Upper lobe of left lung (tissue), 6 donors: Measurements from ENCODE around the gene ADAMTS7. TPM values are rescaled to one million over a fixed set of nuclear protein-coding genes. Genes with fewer than 3 reads are reported as not detected.

Experiments
- ATAC-seq, 2 donors: fragments of 200-7000 bp; cut with Tn5 transposase; one replicate each; pipeline ENCODE4 v1.9.1; 2022; ENCODE audit warnings: mild to moderate bottlenecking in 2 of 2, moderate library complexity in 2 of 2; ENCODE audit not compliant: low FRiP score in 2 of 2
- DNase-seq, 2 donors: peaks; one replicate each; pipeline ENCODE4 v3.0.0-alpha.2; 2019 to 2020
- H3K27ac ChIP-seq, 4 donors: fragments of 200-600 bp; sonication (generic); one replicate each; pipeline ENCODE4 v1.5.1; 2016 to 2019
- H3K27me3 ChIP-seq, 4 donors: fragments of 200-600 bp; sonication (generic); one replicate each; pipeline ENCODE4 v1.5.1; 2017 to 2019
- H3K36me3 ChIP-seq, 4 donors: fragments of 200-600 bp; sonication (generic); one replicate each; pipeline ENCODE4 v1.5.1; 2016 to 2019
- H3K4me1 ChIP-seq, 4 donors: fragments of 200-600 bp; sonication (generic); one replicate each; pipeline ENCODE4 v1.5.1; 2018 to 2019
- H3K4me3 ChIP-seq, 4 donors: fragments of 200-600 bp; sonication (generic); one replicate each; pipeline ENCODE4 v1.5.1; 2017 to 2019; ENCODE audit warnings: mild to moderate bottlenecking in 2 of 4, moderate library complexity in 1 of 4
- H3K9me3 ChIP-seq, 4 donors: fragments of 200-600 bp; sonication (generic); one replicate each; pipeline ENCODE4 v1.5.1; 2018 to 2019
- EP300 ChIP-seq, 4 donors: sonication (generic); formaldehyde crosslinking; IDR thresholded peaks; one replicate each; pipeline ENCODE4 v1.5.1; 2017; ENCODE audit warnings: antibody characterized with exemption in 4 of 4, control low read depth in 2 of 4
- POLR2A ChIP-seq, 4 donors: fragments of 450-650 bp; IDR thresholded peaks; one replicate each; pipeline ENCODE4 v1.5.1; 2016 to 2017; ENCODE audit warnings: antibody characterized with exemption in 4 of 4, mild to moderate bottlenecking in 2 of 4
- POLR2AphosphoS5 ChIP-seq, 2 donors: sonication (generic); formaldehyde crosslinking; IDR thresholded peaks; one replicate each; pipeline ENCODE4 v1.5.1; 2017; ENCODE audit warnings: antibody characterized with exemption in 2 of 2
- WGBS, 2 donors: methylation state at CpG; one replicate each; pipeline ENCODE4 v1.1.5; 2017 to 2018; 5-methylcytosine and 5-hydroxymethylcytosine counted together
- total RNA-seq, 6 donors: library from RNA; depleted of rRNA in 4 of 6; stranded (reverse); fragments of >200 nt in 4 of 6; gene quantifications; one replicate each; pipeline versions ENCODE4 v1.1.0 to v1.2.1, GENCODE V29; 2016 to 2021
- TF ChIP-seq, protein P1 (sequence below), 6 experiments: fragments of 450-650 bp in 4 of 6; fragments of 200-600 bp in 2 of 6; sonication (generic) in 2 of 6; IDR thresholded peaks; one replicate each; pipeline ENCODE4 v1.5.1; 2016 to 2019; ENCODE audit warnings: antibody characterized with exemption in 6 of 6
- donor health status: DM: no; HTN: no; CAD: no; lungs with moderate emphysema.
- donor health status: DM: no; HTN: yes; CAD: no; lungs with severe emphysema.

Gene ADAMTS7, protein sequence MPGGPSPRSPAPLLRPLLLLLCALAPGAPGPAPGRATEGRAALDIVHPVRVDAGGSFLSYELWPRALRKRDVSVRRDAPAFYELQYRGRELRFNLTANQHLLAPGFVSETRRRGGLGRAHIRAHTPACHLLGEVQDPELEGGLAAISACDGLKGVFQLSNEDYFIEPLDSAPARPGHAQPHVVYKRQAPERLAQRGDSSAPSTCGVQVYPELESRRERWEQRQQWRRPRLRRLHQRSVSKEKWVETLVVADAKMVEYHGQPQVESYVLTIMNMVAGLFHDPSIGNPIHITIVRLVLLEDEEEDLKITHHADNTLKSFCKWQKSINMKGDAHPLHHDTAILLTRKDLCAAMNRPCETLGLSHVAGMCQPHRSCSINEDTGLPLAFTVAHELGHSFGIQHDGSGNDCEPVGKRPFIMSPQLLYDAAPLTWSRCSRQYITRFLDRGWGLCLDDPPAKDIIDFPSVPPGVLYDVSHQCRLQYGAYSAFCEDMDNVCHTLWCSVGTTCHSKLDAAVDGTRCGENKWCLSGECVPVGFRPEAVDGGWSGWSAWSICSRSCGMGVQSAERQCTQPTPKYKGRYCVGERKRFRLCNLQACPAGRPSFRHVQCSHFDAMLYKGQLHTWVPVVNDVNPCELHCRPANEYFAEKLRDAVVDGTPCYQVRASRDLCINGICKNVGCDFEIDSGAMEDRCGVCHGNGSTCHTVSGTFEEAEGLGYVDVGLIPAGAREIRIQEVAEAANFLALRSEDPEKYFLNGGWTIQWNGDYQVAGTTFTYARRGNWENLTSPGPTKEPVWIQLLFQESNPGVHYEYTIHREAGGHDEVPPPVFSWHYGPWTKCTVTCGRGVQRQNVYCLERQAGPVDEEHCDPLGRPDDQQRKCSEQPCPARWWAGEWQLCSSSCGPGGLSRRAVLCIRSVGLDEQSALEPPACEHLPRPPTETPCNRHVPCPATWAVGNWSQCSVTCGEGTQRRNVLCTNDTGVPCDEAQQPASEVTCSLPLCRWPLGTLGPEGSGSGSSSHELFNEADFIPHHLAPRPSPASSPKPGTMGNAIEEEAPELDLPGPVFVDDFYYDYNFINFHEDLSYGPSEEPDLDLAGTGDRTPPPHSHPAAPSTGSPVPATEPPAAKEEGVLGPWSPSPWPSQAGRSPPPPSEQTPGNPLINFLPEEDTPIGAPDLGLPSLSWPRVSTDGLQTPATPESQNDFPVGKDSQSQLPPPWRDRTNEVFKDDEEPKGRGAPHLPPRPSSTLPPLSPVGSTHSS (N-terminal part only)
- total RNA-seq: 10 to 100 TPM in 1 of 6 donors, 1 to 10 TPM in 5; 1.8 to 10.2 (median 5.1) TPM

DNA sequence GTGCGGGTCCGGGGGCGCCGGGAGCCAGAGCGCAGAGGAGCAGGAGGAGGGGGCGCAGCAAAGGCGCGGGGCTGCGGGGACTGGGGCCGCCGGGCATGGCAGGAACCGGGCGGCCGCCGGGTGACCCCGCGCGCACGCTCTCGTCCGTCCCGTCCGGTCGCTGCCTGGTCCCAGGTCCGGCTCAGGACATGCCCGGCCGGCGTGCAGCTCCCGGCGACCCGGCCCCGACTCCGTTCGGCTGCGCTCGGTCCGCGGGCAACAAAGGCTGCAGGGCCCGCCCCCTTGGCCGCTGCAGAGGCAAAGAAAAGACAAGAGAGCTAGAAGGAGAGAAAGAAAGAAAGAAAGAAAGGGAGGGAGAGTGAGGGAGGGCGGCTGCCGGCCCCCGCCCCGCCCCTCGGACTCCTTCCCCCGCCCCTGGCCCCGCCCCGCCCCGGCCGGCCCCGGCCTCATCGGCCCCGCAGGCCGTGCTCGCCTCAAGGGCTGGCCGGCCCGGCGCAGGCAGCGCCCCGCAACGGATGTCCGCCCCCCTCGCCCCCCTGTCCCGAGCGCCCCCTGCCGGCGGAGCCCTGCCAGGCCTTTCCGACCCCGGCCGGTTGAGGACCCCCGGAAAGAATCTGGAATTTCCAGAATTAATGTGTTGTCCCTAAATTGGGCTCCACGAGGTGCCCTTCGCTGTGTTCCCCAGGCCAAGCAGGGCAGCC, at the start of gene ADAMTS7:
ADAMTS7 (minus strand) TSS at position 341 of the 701 bp plus-strand sequence; CDS start at position 97, 244 bp downstream.
- no peaks in the 10 kb centered on the region for H3K36me3 ChIP-seq
- 0% methylated on average over 12 to 22 of the region's 73 CpGs for WGBS, 2 donors
- peak within 1 kb of the TSS; percentile 65 to 92 (median 82) for H3K27ac ChIP-seq
- no peaks in the 10 kb centered on the region for H3K9me3 ChIP-seq
- H3K4me3 ChIP-seq: peak within 1 kb of the TSS; percentile 77 to 88 (median 77)
- peak; percentile 66 to 96 for DNase-seq
- no peak for TF ChIP-seq EP300 (IDR thresholded peaks at IDR 0.05)
- TF ChIP-seq, protein P1, sequence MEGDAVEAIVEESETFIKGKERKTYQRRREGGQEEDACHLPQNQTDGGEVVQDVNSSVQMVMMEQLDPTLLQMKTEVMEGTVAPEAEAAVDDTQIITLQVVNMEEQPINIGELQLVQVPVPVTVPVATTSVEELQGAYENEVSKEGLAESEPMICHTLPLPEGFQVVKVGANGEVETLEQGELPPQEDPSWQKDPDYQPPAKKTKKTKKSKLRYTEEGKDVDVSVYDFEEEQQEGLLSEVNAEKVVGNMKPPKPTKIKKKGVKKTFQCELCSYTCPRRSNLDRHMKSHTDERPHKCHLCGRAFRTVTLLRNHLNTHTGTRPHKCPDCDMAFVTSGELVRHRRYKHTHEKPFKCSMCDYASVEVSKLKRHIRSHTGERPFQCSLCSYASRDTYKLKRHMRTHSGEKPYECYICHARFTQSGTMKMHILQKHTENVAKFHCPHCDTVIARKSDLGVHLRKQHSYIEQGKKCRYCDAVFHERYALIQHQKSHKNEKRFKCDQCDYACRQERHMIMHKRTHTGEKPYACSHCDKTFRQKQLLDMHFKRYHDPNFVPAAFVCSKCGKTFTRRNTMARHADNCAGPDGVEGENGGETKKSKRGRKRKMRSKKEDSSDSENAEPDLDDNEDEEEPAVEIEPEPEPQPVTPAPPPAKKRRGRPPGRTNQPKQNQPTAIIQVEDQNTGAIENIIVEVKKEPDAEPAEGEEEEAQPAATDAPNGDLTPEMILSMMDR (IDR thresholded peaks at IDR 0.05): peak; percentile 51 to 87 (median 76)
- H3K4me1 ChIP-seq: peaks cover 7 to 27% (median 20%) of the 10 kb centered on the region in 4 donors
- ATAC-seq: peak; percentile 82 to 96
- peaks cover 0 to 13% (median 9%) of the 10 kb centered on the region in 4 donors for H3K27me3 ChIP-seq

DNA sequence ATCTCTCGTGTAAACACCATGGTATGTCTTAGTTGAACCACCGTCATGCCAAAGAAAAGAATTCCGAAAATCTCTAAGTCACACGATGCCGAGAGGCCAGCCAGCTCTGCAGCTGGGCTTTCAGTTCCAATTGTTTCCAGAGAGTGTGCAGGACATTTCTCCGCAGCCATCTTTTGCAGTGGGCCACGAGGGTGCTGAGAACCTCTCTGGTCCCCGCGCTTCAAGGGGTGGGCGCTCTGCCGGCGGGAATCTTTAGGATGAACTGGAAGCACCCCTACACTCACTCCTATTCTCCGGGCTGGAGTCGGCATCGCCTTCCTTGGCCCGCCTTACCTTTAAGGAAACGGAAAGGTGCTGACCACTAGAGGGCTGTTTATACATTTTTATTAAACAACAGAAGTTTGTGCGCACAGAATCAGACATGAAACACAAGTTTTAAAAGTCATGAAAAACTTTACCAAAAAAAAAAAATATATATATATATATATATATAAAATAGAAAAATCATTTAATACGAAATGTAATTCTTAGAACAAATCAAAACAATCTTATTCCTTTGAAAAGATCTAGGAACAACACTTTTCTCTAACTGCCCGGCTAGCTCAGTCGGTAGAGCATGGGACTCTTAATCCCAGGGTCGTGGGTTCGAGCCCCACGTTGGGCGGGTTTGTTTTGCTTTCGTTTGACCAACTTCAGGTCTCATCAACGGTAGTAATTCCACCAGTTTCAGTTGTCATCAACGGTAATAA, 48.9 kb upstream of the ADAMTS7 start:
- ATAC-seq (peak; percentile 89 to 95), DNase-seq (peak in 1 of 2 donors; percentile 61)
- Histone ChIP-seq H3K4me1 (peaks cover 0 to 4% (median 0%) of the 10 kb centered on the region in 4 donors), H3K36me3 (no peaks in the 10 kb centered on the region), H3K27ac (peak overlapping the region; percentile 8 to 79 (median 42)), H3K4me3 (peak overlapping the region; percentile 18 to 55 (median 43)), H3K9me3 (no peaks in the 10 kb centered on the region), H3K27me3 (no peaks in the 10 kb centered on the region)
- TF ChIP-seq, protein P1 (IDR thresholded peaks at IDR 0.05): peak; percentile 30 to 60 (median 48)
- TF ChIP-seq POLR2A (IDR thresholded peaks at IDR 0.05): no peak
- 2 to 3% methylated on average over 28 of the region's 28 CpGs for WGBS, 2 donors

DNA sequence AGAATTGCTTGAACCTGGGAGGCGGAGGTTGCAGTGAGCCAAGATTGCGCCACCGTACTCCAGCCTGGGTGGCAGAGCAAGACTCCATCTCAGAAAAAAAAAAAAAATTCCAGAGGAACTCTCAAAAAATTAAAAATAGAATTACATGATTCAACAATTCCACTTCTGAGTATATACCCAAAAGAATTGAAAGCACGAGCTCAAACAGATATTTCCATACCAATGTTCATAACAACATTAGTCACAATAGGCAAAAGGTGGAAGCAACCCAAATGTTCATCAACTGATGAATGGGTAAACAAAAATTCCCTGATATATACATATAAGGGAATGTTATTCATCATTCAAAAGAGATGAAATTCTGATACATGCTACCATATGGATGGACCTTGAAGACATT, 44.5 kb upstream of the ADAMTS7 start:
- no peak for ATAC-seq
- Histone ChIP-seq H3K4me3 (no peak overlapping the region), H3K27me3 (no peaks in the 10 kb centered on the region), H3K4me1 (peaks cover 0 to 3% (median 0%) of the 10 kb centered on the region in 4 donors), H3K27ac (no peak overlapping the region), H3K9me3 (no peaks in the 10 kb centered on the region), H3K36me3 (no peaks in the 10 kb centered on the region)
- 57 to 60% methylated on average over 4 of the region's 4 CpGs for WGBS, 2 donors
- DNase-seq: no peak
- TF ChIP-seq EP300 (IDR thresholded peaks at IDR 0.05): no peak
- TF ChIP-seq POLR2A (IDR thresholded peaks at IDR 0.05): no peak
- TF ChIP-seq, protein P1 (IDR thresholded peaks at IDR 0.05): no peak
- TF ChIP-seq POLR2AphosphoS5 (IDR thresholded peaks at IDR 0.05): no peak
